ENCODE data around the gene CCDC191.

CCDC191 gene

GRCh38 chr3:114058646-114059045 lies 2.3 kb upstream of the CCDC191 start:
- DNase-seq, result no peak

- DNase-seq, result peak; percentile 56
Observed at GRCh38 chr3:114057011-114057347, 653 bp upstream of the CCDC191 start.

GRCh38 chr3:114052216-114052615 lies 4.1 kb downstream of the CCDC191 start:
- DNase-seq, result no peak

GRCh38 chr3:114043205-114043604 lies 13.1 kb downstream of the CCDC191 start:
- DNase-seq, result peak; percentile 21

GRCh38 chr3:114035896-114036295 lies 20.4 kb downstream of the CCDC191 start:
- no peak for DNase-seq

GRCh38 chr3:114034787-114035545 lies 21.4 kb downstream of the CCDC191 start:
- DNase-seq, result no peak

GRCh38 chr3:114034211-114034610 lies 22.1 kb downstream of the CCDC191 start:
- DNase-seq, result no peak

GRCh38 chr3:114033721-114034120 lies 22.6 kb downstream of the CCDC191 start:
- no peak for DNase-seq

- no peak for DNase-seq
Observed at GRCh38 chr3:114026331-114026730, 30.0 kb downstream of the CCDC191 start.

- no peak for DNase-seq
Observed at GRCh38 chr3:114025451-114025850, 30.9 kb downstream of the CCDC191 start.

- DNase-seq, result no peak
Observed at GRCh38 chr3:114022145-114022802, 34.1 kb downstream of the CCDC191 start.

GRCh38 chr3:114020907-114021306 lies 35.4 kb downstream of the CCDC191 start:
- no peak for DNase-seq

- no peak for DNase-seq
Observed at GRCh38 chr3:114019486-114019885, 36.8 kb downstream of the CCDC191 start.

- no peak for DNase-seq
Observed at GRCh38 chr3:114014211-114014610, 42.1 kb downstream of the CCDC191 start.

GRCh38 chr3:114011059-114011797 lies 45.1 kb downstream of the CCDC191 start:
- DNase-seq, result no peak

GRCh38 chr3:114005481-114005880 lies 50.8 kb downstream of the CCDC191 start:
- no peak for DNase-seq

- no peak for DNase-seq
Observed at GRCh38 chr3:113985541-113985940, 70.8 kb downstream of the CCDC191 start.

- DNase-seq, result no peak
Observed at GRCh38 chr3:113983544-113983943, 72.8 kb downstream of the CCDC191 start.

- DNase-seq, result peak; percentile 59
Observed at GRCh38 chr3:113981803-113982202, 74.5 kb downstream of the CCDC191 start.

GRCh38 chr3:113979916-113980315 lies 76.4 kb downstream of the CCDC191 start:
- no peak for DNase-seq

GRCh38 chr3:113977822-113978221 lies 78.5 kb downstream of the CCDC191 start:
- no peak for DNase-seq

GRCh38 chr3:113968986-113969385 lies 87.3 kb downstream of the CCDC191 start:
- DNase-seq, result no peak

GRCh38 chr3:113966172-113966571 lies 90.2 kb downstream of the CCDC191 start:
- peak; percentile 15 for DNase-seq

GRCh38 chr3:113963879-113964278 lies 92.4 kb downstream of the CCDC191 start:
- no peak for DNase-seq

All from NCI-H146 (cell line).